Keratinocyte (primary cell): ENCODE measurements around the gene CLCN3. TPM values are rescaled to one million over a fixed set of nuclear protein-coding genes. Genes with fewer than 3 reads are reported as not detected.
A peak's percentile ranks its signal among the peaks of the same experiment; 100 is the strongest.

Experiments
- DNase-seq: peaks from one replicate; pipeline ENCODE4 v3.0.0-alpha.2; 2011; ENCODE audit warnings: low read depth, missing footprints, low spot score
- FAIRE-seq: peaks from 2 replicates; lab custom pipeline; 2011; peaks lifted over from hg19 to GRCh38; lab: Jason Lieb, UNC
- H2AFZ ChIP-seq: 2 replicates; pipeline ENCODE4 v1.6.0; 2012; ENCODE audit warnings: low read length, control low read depth, inconsistent platforms; ENCODE audit not compliant: control insufficient read depth
- H3K27ac ChIP-seq: 2 replicates; pipeline ENCODE4 v1.5.1; 2011; ENCODE audit warnings: low read length; ENCODE audit not compliant: control insufficient read depth, insufficient read depth
- H3K27me3 ChIP-seq: 3 replicates; pipeline ENCODE4 v1.6.0; 2011; ENCODE audit warnings: low read length; ENCODE audit not compliant: control insufficient read depth, insufficient read depth; ENCODE audit errors: extremely low read depth
- H3K36me3 ChIP-seq, 2 experiments: 2 replicates in 1 of 2; 3 replicates in 1 of 2; pipeline ENCODE4 v1.5.1; 2011; ENCODE audit warnings: low read length in 2 of 2, mild to moderate bottlenecking in 1 of 2; ENCODE audit not compliant: control insufficient read depth in 2 of 2, insufficient read depth in 2 of 2; ENCODE audit errors: extremely low read depth in 1 of 2
- H3K4me1 ChIP-seq: 3 replicates; pipeline ENCODE4 v1.5.1; 2011; ENCODE audit warnings: low read length; ENCODE audit not compliant: control insufficient read depth, insufficient read depth; ENCODE audit errors: extremely low read depth
- H3K4me2 ChIP-seq: 3 replicates; pipeline ENCODE4 v1.6.0; 2011; ENCODE audit warnings: low read depth, low read length; ENCODE audit not compliant: control insufficient read depth, insufficient read depth; ENCODE audit errors: extremely low read depth
- H3K4me3 ChIP-seq, 3 experiments: fragments of 200-600 bp in 1 of 3; sonication (generic) in 1 of 3; 2 replicates in 2 of 3; 3 replicates in 1 of 3; pipeline ENCODE4 v1.5.1; 2011 to 2016; ENCODE audit warnings: low read length in 3 of 3, mild to moderate bottlenecking in 3 of 3, control low read depth in 2 of 3, inconsistent platforms in 1 of 3, low read depth in 1 of 3, mixed read lengths in 1 of 3, mixed run types in 1 of 3, moderate library complexity in 1 of 3; ENCODE audit not compliant: control insufficient read depth in 2 of 3, insufficient read depth in 2 of 3; ENCODE audit errors: extremely low read depth in 1 of 3
- H3K79me2 ChIP-seq: 2 replicates; pipeline ENCODE4 v1.6.0; 2012; ENCODE audit warnings: low read length; ENCODE audit not compliant: control insufficient read depth, insufficient read depth
- H3K9ac ChIP-seq: 3 replicates; pipeline ENCODE4 v1.6.0; 2011; ENCODE audit warnings: low read length; ENCODE audit not compliant: control insufficient read depth, insufficient read depth; ENCODE audit errors: extremely low read depth
- H3K9me1 ChIP-seq: 3 replicates; pipeline ENCODE4 v1.6.0; 2011; ENCODE audit warnings: low read length; ENCODE audit not compliant: control insufficient read depth, insufficient read depth; ENCODE audit errors: extremely low read depth
- H3K9me3 ChIP-seq: 2 replicates; pipeline ENCODE4 v1.5.1; 2012; ENCODE audit warnings: low read depth, low read length; ENCODE audit not compliant: control insufficient read depth
- H4K20me1 ChIP-seq: 3 replicates; pipeline ENCODE4 v1.6.0; 2011; ENCODE audit warnings: low read length; ENCODE audit not compliant: control insufficient read depth, insufficient read depth; ENCODE audit errors: extremely low read depth
- EZH2 ChIP-seq: IDR thresholded peaks from one replicate; pipeline ENCODE4 v1.6.1; 2012; ENCODE audit warnings: inconsistent platforms, mild to moderate bottlenecking, low read length, moderate library complexity
- dilution Hi-C: fragments of 300-500 bp; cut with MboI; formaldehyde crosslinking; loops from one replicate; pipeline ENCODE4 v1.7.0; 2020; ENCODE audit warnings: low sequenced_read_pairs; ENCODE audit not compliant: extremely low pct_ligation_motif_present
- polyA plus RNA-seq, 5 experiments: library from polyadenylated mRNA; depleted of rRNA in 3 of 5; stranded (reverse) in 3 of 5; stranded (forward) in 1 of 5; unstranded in 1 of 5; fragments of >200 nt; gene quantifications; 1 replicate in 1 of 5; 2 replicates in 3 of 5; 3 replicates in 1 of 5; pipeline versions ENCODE4 v1.2.1 to v1.2.3, GENCODE V29; 2011 to 2012; ENCODE audit warnings: missing spikeins in 2 of 5, low read depth in 1 of 5, low replicate concordance in 1 of 5
- TF ChIP-seq, protein P1 (sequence below), 3 experiments: IDR thresholded peaks in 1 of 3; conservative IDR thresholded peaks in 1 of 3; optimal IDR thresholded peaks in 1 of 3; 2 replicates in 2 of 3; 3 replicates in 1 of 3; pipeline versions ENCODE3 to v1.5.1; 2011; ENCODE audit warnings: low read length in 3 of 3, mild to moderate bottlenecking in 3 of 3, moderate library complexity in 2 of 3, control low read depth in 1 of 3, inconsistent platforms in 1 of 3; ENCODE audit not compliant: insufficient read depth in 2 of 3; ENCODE audit errors: extremely low read depth in 1 of 3

Gene CLCN3
- polyA plus RNA-seq, 1 donor (not counting 4 experiments of a cell fraction or from before 2014, with no cell fraction given) = 34.2 TPM

DNA sequence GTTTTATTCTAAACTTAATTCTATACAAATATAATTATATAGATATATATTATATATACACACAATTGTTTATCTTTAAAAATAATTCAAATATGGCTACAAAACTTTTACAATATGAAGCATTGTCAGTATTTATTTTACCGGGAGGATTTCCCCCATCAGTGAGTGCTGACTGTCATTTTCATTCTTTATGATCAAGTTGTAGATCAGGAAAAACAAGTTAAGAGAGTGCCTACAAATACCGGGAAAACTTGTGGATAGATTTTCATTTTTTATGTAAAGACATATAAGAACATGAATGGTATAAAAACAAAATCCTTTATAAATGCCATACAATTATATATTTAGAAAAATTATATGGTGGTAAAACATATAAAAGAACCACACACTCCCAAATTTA lies 37.8 kb downstream of the CLCN3 start:
- no peak overlapping the region for H3K4me2 ChIP-seq
- no peak overlapping the region for H2AFZ ChIP-seq
- H3K79me2 ChIP-seq = peaks cover 30% of the 10 kb centered on the region
- dilution Hi-C loops = no loop called here
- no peaks in the 10 kb centered on the region for H3K36me3 ChIP-seq
- no peaks in the 10 kb centered on the region for H3K9me3 ChIP-seq
- H3K4me3 ChIP-seq = no peak overlapping the region
- H3K4me1 ChIP-seq = peaks cover 10% of the 10 kb centered on the region
- H3K27me3 ChIP-seq = no peaks in the 10 kb centered on the region
- no peak for DNase-seq
- no peak for TF ChIP-seq EZH2
- TF ChIP-seq, protein P1, sequence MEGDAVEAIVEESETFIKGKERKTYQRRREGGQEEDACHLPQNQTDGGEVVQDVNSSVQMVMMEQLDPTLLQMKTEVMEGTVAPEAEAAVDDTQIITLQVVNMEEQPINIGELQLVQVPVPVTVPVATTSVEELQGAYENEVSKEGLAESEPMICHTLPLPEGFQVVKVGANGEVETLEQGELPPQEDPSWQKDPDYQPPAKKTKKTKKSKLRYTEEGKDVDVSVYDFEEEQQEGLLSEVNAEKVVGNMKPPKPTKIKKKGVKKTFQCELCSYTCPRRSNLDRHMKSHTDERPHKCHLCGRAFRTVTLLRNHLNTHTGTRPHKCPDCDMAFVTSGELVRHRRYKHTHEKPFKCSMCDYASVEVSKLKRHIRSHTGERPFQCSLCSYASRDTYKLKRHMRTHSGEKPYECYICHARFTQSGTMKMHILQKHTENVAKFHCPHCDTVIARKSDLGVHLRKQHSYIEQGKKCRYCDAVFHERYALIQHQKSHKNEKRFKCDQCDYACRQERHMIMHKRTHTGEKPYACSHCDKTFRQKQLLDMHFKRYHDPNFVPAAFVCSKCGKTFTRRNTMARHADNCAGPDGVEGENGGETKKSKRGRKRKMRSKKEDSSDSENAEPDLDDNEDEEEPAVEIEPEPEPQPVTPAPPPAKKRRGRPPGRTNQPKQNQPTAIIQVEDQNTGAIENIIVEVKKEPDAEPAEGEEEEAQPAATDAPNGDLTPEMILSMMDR (optimal IDR thresholded peaks at IDR 0.05 in 1 of 3, IDR thresholded peaks at IDR 0.05 in 1 of 3, conservative IDR thresholded peaks at IDR 0.05 in 1 of 3; ENCODE audit: extremely low read depth in 1 of 3, insufficient read depth in 2 of 3, low read length in 3 of 3) = no peak
- FAIRE-seq = no peak
- H3K9ac ChIP-seq = no peak overlapping the region
- H4K20me1 ChIP-seq = no peaks in the 10 kb centered on the region
- H3K9me1 ChIP-seq = no peaks in the 10 kb centered on the region
- H3K27ac ChIP-seq = no peak overlapping the region

DNA sequence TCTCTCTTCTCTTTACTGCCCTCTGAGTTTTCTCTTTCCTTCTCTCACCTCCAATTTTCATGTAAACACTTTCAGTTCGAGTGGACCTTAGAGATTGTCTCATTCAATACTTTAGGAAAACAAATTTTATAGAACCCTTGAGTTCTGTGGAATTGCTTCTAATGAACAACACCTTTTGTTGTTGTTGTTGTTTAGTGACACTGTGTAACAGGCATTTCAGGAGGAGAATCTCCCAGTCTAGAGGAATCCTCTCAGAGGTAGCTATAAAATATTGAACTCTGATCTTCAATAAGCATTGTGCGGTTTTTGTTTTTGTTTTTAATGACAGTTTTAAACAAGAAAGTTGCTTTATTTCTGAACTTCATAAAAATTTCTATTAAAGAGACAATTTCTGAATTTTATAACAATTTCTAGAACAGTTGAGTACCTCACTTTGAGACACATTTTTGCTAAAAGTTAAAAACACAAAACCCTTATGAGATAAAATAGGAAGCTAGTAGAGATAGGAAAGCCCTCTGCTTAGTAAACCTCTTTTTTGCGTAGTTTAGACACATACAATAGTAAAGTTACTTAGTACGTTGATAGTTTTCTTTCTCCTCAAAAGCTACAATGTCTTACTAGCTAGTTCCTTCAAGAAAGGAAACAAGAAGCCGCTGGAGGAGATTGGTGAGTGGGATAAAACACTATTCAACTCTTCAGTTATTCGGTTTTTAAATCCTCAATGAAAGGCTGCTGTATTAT lies 38.8 kb downstream of the CLCN3 start:
- Histone ChIP-seq H3K4me1 (peaks cover 10% of the 10 kb centered on the region), H3K4me3 (peak overlapping the region in 2 of 3 experiments; percentile 42 to 91), H3K4me2 (peak overlapping the region; percentile 93), H3K9me3 (no peaks in the 10 kb centered on the region), H3K9me1 (no peaks in the 10 kb centered on the region), H3K27me3 (no peaks in the 10 kb centered on the region), H3K79me2 (peaks cover 26% of the 10 kb centered on the region), H4K20me1 (no peaks in the 10 kb centered on the region), H3K27ac (peak overlapping the region; percentile 98), H3K36me3 (no peaks in the 10 kb centered on the region), H3K9ac (peak overlapping the region; percentile 82), H2AFZ (no peak overlapping the region)
- FAIRE-seq (no peak), DNase-seq (no peak)
- TF ChIP-seq, protein P1 (optimal IDR thresholded peaks at IDR 0.05 in 1 of 3, IDR thresholded peaks at IDR 0.05 in 1 of 3, conservative IDR thresholded peaks at IDR 0.05 in 1 of 3; ENCODE audit: extremely low read depth in 1 of 3, insufficient read depth in 2 of 3, low read length in 3 of 3) = no peak
- TF ChIP-seq EZH2 = no peak
- dilution Hi-C loops = no loop called here
